HFFc6 (cell line): ENCODE results near the gene CACNA2D1. TPM values are rescaled to one million over a fixed set of nuclear protein-coding genes. Genes with fewer than 3 reads are reported as not detected.

Experiments
- DNase-seq: peaks from one replicate; pipeline ENCODE4 v3.0.0-alpha.2; 2018
- H3K27ac Mint-ChIP-seq: 2 replicates; pipeline ENCODE4 v1.8.0; 2020; ENCODE audit warnings: mild to moderate bottlenecking, mixed read lengths
- H3K27me3 Mint-ChIP-seq: 2 replicates; pipeline ENCODE4 v1.8.0; 2021; ENCODE audit warnings: mild to moderate bottlenecking, moderate library complexity, mixed read lengths; ENCODE audit not compliant: insufficient read depth
- H3K36me3 Mint-ChIP-seq: 2 replicates; pipeline ENCODE4 v1.8.0; 2021; ENCODE audit warnings: low read depth, mixed read lengths
- H3K4me1 Mint-ChIP-seq: 2 replicates; pipeline ENCODE4 v1.8.0; 2020; ENCODE audit warnings: low read depth, mixed read lengths
- H3K4me3 Mint-ChIP-seq: 2 replicates; pipeline ENCODE4 v1.8.0; 2020; ENCODE audit warnings: mild to moderate bottlenecking, moderate library complexity, mixed read lengths
- H3K9me3 Mint-ChIP-seq: 2 replicates; pipeline ENCODE4 v1.8.0; 2020; ENCODE audit warnings: mild to moderate bottlenecking, mixed read lengths
- total RNA-seq, 6 experiments: library from RNA; stranded (reverse); fragmentation: NEBNext Ultra II Directional; extraction: Animal tissue kit (Norgen Biotek cat#: 25700); gene quantifications; 2 replicates in 1 of 6; 3 replicates in 5 of 6; pipeline ENCODE4 v1.2.3, GENCODE V29; 2021
- TF ChIP-seq, protein P1 (sequence below): fragments of 200-600 bp; sonication (generic); IDR thresholded peaks from 2 replicates; pipeline ENCODE4 v1.5.0; 2021; ENCODE audit warnings: antibody characterized with exemption, mild to moderate bottlenecking

Gene CACNA2D1
- total RNA-seq, 6 experiments from 2014 or later = 34.9 to 43.6 (median 36.8) TPM

- H3K4me3 Mint-ChIP-seq = no peak overlapping the region
- H3K36me3 Mint-ChIP-seq = no peaks in the 10 kb centered on the region
- DNase-seq = no peak
- H3K27ac Mint-ChIP-seq = no peak overlapping the region
- TF ChIP-seq, protein P1, sequence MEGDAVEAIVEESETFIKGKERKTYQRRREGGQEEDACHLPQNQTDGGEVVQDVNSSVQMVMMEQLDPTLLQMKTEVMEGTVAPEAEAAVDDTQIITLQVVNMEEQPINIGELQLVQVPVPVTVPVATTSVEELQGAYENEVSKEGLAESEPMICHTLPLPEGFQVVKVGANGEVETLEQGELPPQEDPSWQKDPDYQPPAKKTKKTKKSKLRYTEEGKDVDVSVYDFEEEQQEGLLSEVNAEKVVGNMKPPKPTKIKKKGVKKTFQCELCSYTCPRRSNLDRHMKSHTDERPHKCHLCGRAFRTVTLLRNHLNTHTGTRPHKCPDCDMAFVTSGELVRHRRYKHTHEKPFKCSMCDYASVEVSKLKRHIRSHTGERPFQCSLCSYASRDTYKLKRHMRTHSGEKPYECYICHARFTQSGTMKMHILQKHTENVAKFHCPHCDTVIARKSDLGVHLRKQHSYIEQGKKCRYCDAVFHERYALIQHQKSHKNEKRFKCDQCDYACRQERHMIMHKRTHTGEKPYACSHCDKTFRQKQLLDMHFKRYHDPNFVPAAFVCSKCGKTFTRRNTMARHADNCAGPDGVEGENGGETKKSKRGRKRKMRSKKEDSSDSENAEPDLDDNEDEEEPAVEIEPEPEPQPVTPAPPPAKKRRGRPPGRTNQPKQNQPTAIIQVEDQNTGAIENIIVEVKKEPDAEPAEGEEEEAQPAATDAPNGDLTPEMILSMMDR = no peak
- H3K9me3 Mint-ChIP-seq = no peaks in the 10 kb centered on the region
- no peaks in the 10 kb centered on the region for H3K27me3 Mint-ChIP-seq
- no peaks in the 10 kb centered on the region for H3K4me1 Mint-ChIP-seq
Measured at GRCh38 chr7:82098414-82098813, 345.2 kb downstream of the CACNA2D1 start.

DNA sequence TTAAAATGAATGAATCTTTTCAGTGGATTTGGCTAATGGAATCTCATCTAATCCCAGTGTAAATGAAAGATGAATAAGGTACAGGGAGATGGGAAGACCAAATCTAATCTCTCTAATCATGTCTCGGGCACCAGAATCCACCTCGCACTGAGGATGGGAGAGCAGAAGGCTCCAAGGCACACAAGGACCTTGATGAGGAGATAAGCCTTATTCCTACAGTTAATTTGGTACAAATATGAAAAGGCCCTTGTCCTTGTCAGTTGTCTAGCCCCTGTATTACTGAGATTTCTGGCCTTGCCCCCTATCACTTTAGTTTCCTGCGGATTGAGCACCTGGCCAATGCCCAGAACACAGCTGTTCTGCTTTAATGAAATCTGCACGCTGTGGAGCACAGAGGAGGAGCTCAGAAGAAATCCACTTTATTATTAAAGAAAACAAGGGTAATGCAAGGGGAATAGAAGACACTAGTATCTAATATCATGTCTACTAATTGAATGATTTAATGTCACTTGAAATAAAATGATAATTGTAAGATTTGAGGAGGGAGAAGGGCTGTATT lies 352.4 kb downstream of the CACNA2D1 start:
- Mint-ChIP-seq H3K9me3 (no peaks in the 10 kb centered on the region), H3K4me1 (no peaks in the 10 kb centered on the region), H3K36me3 (no peaks in the 10 kb centered on the region), H3K27ac (no peak overlapping the region), H3K4me3 (no peak overlapping the region), H3K27me3 (no peaks in the 10 kb centered on the region)
- TF ChIP-seq, protein P1 = no peak
- DNase-seq = no peak

DNA sequence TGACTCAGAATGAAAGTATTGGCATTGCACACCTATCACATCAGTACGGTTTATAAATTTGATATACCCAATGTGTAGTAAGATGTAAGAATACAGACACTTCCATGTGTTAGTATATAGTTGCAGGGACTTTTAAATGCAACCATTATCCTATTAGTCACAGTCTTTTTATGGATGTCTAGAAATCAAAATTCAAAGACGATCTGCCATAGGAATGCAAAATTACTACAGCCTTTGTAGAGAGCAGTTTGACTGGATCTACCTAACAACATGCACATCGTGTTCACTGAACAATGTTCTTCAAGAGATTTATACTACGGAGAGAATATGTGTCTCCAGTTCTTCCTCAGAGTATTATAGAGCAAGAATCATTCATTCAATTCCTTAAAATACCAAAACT lies 356.5 kb downstream of the CACNA2D1 start:
- H3K27me3 Mint-ChIP-seq = no peaks in the 10 kb centered on the region
- no peak for DNase-seq
- H3K4me3 Mint-ChIP-seq = no peak overlapping the region
- peaks cover 10% of the 10 kb centered on the region; the same call in 1 of the 2 replicates for H3K36me3 Mint-ChIP-seq
- no peaks in the 10 kb centered on the region for H3K9me3 Mint-ChIP-seq
- TF ChIP-seq, protein P1 = no peak
- H3K4me1 Mint-ChIP-seq = peaks cover 4% of the 10 kb centered on the region; the same call in 1 of the 2 replicates
- no peak overlapping the region for H3K27ac Mint-ChIP-seq

GRCh38 chr7:82085116-82085515 lies 358.5 kb downstream of the CACNA2D1 start:
- H3K36me3 Mint-ChIP-seq = peaks cover 12% of the 10 kb centered on the region; the same call in 1 of the 2 replicates
- no peak overlapping the region for H3K4me3 Mint-ChIP-seq
- no peak for DNase-seq
- H3K4me1 Mint-ChIP-seq = peaks cover 4% of the 10 kb centered on the region; the same call in 1 of the 2 replicates
- H3K27me3 Mint-ChIP-seq = no peaks in the 10 kb centered on the region
- H3K9me3 Mint-ChIP-seq = no peaks in the 10 kb centered on the region
- TF ChIP-seq, protein P1 = no peak
- H3K27ac Mint-ChIP-seq = no peak overlapping the region

GRCh38 chr7:82081644-82082224 lies 361.8 kb downstream of the CACNA2D1 start:
- H3K27me3 Mint-ChIP-seq = no peaks in the 10 kb centered on the region
- H3K36me3 Mint-ChIP-seq = peaks cover 12% of the 10 kb centered on the region; the same call in 1 of the 2 replicates
- no peaks in the 10 kb centered on the region for H3K9me3 Mint-ChIP-seq
- TF ChIP-seq, protein P1 = no peak
- DNase-seq = no peak
- H3K4me3 Mint-ChIP-seq = no peak overlapping the region
- H3K4me1 Mint-ChIP-seq = peaks cover 4% of the 10 kb centered on the region; the same call in 1 of the 2 replicates
- no peak overlapping the region for H3K27ac Mint-ChIP-seq
